Peyer's patch (tissue), 4 donors: ENCODE results near the gene ZNF429. TPM values are rescaled to one million over a fixed set of nuclear protein-coding genes. Genes with fewer than 3 reads are reported as not detected.
A peak's percentile ranks its signal among the peaks of the same experiment; 100 is the strongest.

ENCODE experiments used
- DNase-seq, 3 donors: peaks; one replicate each; pipeline ENCODE4 v3.0.0-alpha.2; 2017 to 2019
- H3K27ac ChIP-seq, 4 donors: fragments of 200-600 bp; sonication (generic); one replicate each; pipeline ENCODE4 v1.5.1; 2016 to 2019
- H3K27me3 ChIP-seq, 2 donors: fragments of 200-600 bp; sonication (generic); one replicate each; pipeline ENCODE4 v1.5.1; 2019
- H3K36me3 ChIP-seq, 3 donors: fragments of 200-600 bp; sonication (generic); one replicate each; pipeline ENCODE4 v1.5.1; 2016 to 2019
- H3K4me1 ChIP-seq, 4 donors: fragments of 200-600 bp; sonication (generic); one replicate each; pipeline ENCODE4 v1.5.1; 2016 to 2019
- H3K4me3 ChIP-seq, 4 donors: fragments of 200-600 bp; sonication (generic); 1 replicate in 3 of 4; 2 replicates in 1 of 4; pipeline ENCODE4 v1.5.1; 2016 to 2019; ENCODE audit warnings: mild to moderate bottlenecking in 1 of 4
- H3K9me3 ChIP-seq, 4 donors: fragments of 200-600 bp; sonication (generic); one replicate each; pipeline ENCODE4 v1.5.1; 2016 to 2019; ENCODE audit warnings: mild to moderate bottlenecking in 1 of 4
- POLR2A ChIP-seq, 2 donors: fragments of 450-650 bp; IDR thresholded peaks; one replicate each; pipeline ENCODE4 v1.5.1; 2017; ENCODE audit warnings: antibody characterized with exemption in 2 of 2, mild to moderate bottlenecking in 2 of 2, moderate library complexity in 2 of 2
- total RNA-seq, 4 donors: library from RNA; depleted of rRNA; stranded (reverse); fragments of >200 nt; gene quantifications; one replicate each; pipeline ENCODE4 v1.1.0, GENCODE V29; 2016
- TF ChIP-seq, protein P1 (sequence below), 6 experiments: fragments of 450-650 bp in 4 of 6; fragments of 200-600 bp in 2 of 6; sonication (generic) in 1 of 6; IDR thresholded peaks; one replicate each; pipeline ENCODE4 v1.5.1; 2017 to 2019; ENCODE audit warnings: antibody characterized with exemption in 6 of 6, mild to moderate bottlenecking in 3 of 6, moderate library complexity in 1 of 6

ZNF429 gene
- total RNA-seq, 4 donors from 2014 or later, result 8.4 to 28.2 (median 20.0) TPM

DNA sequence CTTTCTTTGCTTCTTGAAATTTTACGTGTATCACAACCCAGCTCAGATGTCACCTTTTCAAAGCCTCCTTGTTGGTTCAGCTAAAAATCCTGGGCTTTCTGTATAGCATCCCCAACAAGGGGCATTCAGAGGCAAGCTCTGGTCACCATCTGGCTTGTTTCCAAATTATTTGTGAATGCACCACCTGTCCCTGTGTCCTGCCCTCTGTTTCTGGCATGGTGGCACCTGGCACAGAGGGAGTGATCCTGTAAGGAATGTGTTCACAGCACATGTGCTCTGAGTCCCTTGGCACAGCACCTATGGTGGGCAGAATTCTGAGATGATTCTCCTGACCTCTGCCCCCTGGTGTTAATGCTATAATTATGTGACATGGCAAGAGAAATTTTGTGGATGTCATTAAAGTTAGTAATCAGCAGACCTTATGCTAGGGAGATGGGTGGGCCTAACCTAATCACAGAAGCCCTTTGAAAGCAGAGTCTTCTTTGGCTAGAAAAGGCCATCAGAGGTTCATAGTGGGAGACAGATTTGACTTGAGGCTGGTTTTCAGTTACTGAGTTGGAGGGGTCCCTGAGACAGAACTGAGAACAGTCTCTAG lies 76.3 kb downstream of the ZNF429 start:
- no peaks in the 10 kb centered on the region for H3K27me3 ChIP-seq
- no peak overlapping the region for H3K4me3 ChIP-seq
- TF ChIP-seq, protein P1, sequence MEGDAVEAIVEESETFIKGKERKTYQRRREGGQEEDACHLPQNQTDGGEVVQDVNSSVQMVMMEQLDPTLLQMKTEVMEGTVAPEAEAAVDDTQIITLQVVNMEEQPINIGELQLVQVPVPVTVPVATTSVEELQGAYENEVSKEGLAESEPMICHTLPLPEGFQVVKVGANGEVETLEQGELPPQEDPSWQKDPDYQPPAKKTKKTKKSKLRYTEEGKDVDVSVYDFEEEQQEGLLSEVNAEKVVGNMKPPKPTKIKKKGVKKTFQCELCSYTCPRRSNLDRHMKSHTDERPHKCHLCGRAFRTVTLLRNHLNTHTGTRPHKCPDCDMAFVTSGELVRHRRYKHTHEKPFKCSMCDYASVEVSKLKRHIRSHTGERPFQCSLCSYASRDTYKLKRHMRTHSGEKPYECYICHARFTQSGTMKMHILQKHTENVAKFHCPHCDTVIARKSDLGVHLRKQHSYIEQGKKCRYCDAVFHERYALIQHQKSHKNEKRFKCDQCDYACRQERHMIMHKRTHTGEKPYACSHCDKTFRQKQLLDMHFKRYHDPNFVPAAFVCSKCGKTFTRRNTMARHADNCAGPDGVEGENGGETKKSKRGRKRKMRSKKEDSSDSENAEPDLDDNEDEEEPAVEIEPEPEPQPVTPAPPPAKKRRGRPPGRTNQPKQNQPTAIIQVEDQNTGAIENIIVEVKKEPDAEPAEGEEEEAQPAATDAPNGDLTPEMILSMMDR (IDR thresholded peaks at IDR 0.05), result no peak
- H3K27ac ChIP-seq, result no peak overlapping the region
- H3K36me3 ChIP-seq, result no peaks in the 10 kb centered on the region
- H3K4me1 ChIP-seq, result peaks cover 0 to 6% (median 0%) of the 10 kb centered on the region in 4 donors
- DNase-seq, result no peak
- H3K9me3 ChIP-seq, result peaks cover 0 to 8% (median 0%) of the 10 kb centered on the region in 4 donors

- no peak overlapping the region for H3K27ac ChIP-seq
- H3K4me1 ChIP-seq, result peaks cover 0 to 7% (median 0%) of the 10 kb centered on the region in 4 donors
These were observed 79.1 kb downstream of the ZNF429 start for GRCh38 chr19:21584537-21584936.

DNA sequence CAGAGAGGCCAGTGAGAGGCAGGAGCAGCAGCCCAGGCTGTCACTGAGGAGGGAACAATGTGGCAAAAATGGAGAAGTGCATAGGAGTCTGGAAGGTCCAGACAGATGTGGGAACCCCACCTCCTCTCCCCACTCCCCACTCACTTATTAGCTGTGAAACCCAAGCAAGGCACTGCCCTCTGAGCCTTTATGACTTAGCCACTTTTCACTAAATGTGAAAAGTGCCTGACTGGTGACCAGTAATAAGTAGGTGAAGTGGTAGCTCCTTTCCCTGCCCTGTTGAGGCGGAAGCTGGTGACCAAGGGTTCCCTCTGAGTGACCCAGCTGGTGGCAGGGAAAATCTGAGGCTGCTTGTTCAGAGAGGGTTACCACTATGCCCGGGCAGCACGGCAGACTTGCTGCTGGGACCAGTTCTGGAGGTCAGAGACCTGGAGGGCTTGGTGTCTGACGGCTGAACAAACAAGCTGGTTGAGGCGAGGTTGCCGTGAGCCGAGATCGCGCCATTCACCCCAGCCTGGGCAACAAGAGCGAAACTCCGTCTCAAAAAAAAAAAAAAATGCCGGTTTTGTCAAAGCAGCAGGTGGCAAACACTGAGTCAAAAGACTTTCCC lies 80.0 kb downstream of the ZNF429 start:
- H3K36me3 ChIP-seq, result no peaks in the 10 kb centered on the region
- no peak overlapping the region for H3K27ac ChIP-seq
- peak overlapping the region in 1 of 4 donors; percentile 70 for H3K4me3 ChIP-seq
- peaks cover 0 to 7% (median 0%) of the 10 kb centered on the region in 4 donors for H3K4me1 ChIP-seq
- DNase-seq, result no peak
- TF ChIP-seq POLR2A (IDR thresholded peaks at IDR 0.05), result no peak
- TF ChIP-seq, protein P1 (IDR thresholded peaks at IDR 0.05), result no peak
- peaks cover 0 to 8% (median 0%) of the 10 kb centered on the region in 4 donors for H3K9me3 ChIP-seq
- no peaks in the 10 kb centered on the region for H3K27me3 ChIP-seq

More at GRCh38 chr19:21584537-21584936, 79.1 kb downstream of the ZNF429 start:
- Histone ChIP-seq H3K9me3 (peaks cover 0 to 8% (median 0%) of the 10 kb centered on the region in 4 donors), H3K36me3 (no peaks in the 10 kb centered on the region), H3K27me3 (no peaks in the 10 kb centered on the region), H3K4me3 (no peak overlapping the region)
- no peak for TF ChIP-seq POLR2A (IDR thresholded peaks at IDR 0.05)
- TF ChIP-seq, protein P1 (IDR thresholded peaks at IDR 0.05), result no peak
- DNase-seq, result no peak

DNA sequence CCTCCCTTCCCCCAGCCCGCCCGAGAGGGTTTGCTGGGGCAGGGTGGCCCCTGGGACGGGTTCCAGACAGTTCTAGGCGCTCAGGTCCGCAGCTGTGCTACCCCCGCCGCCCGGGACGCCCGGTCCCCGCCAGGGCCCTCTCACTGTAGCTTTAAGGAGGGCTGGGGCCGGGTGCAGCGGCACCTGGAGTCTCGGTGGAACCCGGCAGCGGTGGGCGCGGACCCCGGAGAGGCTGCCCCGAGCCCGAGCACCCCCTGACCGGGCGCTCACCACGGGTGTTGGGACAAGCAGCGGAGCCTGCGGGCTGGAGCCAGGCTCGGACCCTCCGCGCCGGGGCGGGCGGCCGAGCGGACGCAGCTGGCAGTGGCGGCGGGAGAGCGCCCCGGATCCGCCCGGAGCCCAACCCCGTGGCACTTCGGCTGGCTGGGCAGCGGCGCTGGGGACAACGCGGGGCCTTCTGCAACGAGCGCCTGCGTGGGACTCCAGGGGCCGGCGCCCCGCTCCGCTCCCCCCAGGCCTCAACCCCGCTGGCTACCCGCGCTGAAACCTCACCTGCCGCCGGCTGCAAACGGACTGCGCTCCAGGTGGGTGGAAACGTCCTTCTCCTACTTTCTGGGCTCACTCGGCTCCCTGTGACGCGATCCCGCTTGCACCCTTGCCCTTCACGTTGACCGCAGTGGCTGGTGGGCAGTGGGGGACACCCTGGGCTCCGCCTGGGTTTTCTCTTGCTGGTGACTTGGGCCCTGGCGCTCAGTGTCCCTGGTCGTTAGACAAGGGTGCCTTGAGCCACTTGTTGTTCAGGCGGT lies 81.1 kb downstream of the ZNF429 start:
- Histone ChIP-seq H3K4me3 (peak overlapping the region; percentile 33 to 70 (median 52)), H3K27me3 (no peaks in the 10 kb centered on the region), H3K36me3 (no peaks in the 10 kb centered on the region), H3K9me3 (peaks cover 0 to 8% (median 0%) of the 10 kb centered on the region in 4 donors), H3K27ac (peak overlapping the region in 3 of 4 donors; percentile 23 to 46 (median 38)), H3K4me1 (peaks cover 0 to 7% (median 0%) of the 10 kb centered on the region in 4 donors)
- peak in 1 of 3 donors; percentile 49 for DNase-seq
- no peak for TF ChIP-seq POLR2A (IDR thresholded peaks at IDR 0.05)
- TF ChIP-seq, protein P1 (IDR thresholded peaks at IDR 0.05), result no peak

DNA sequence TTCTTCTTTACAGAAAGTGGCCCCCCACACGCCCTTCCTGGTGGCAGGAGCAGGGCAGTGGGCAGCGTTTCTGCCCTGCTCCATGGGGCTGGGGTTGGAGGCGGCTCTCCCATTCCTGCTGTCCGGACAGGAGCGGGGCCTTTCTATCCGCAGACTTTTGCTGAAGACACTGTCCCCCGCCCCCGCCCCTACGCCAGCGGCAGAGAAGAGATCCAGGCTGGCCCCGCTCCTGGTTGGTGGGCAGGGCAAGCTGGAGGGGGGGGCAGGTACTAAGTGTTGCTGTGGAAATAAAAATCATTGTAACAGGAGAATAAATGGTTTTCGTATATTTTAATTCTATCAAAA lies 81.7 kb downstream of the ZNF429 start:
- no peak for DNase-seq
- peak overlapping the region in 3 of 4 donors; percentile 44 to 70 (median 60) for H3K4me3 ChIP-seq
- H3K27me3 ChIP-seq, result no peaks in the 10 kb centered on the region
- no peak for TF ChIP-seq POLR2A (IDR thresholded peaks at IDR 0.05)
- TF ChIP-seq, protein P1 (IDR thresholded peaks at IDR 0.05), result no peak
- peak overlapping the region in 1 of 4 donors; percentile 46 for H3K27ac ChIP-seq
- H3K36me3 ChIP-seq, result no peaks in the 10 kb centered on the region
- peaks cover 0 to 5% (median 0%) of the 10 kb centered on the region in 4 donors for H3K9me3 ChIP-seq
- peaks cover 0 to 7% (median 0%) of the 10 kb centered on the region in 4 donors for H3K4me1 ChIP-seq
